K562 (cell line): ENCODE measurements around the gene MCM3. TPM values are rescaled to one million over a fixed set of nuclear protein-coding genes. Genes with fewer than 3 reads are reported as not detected.

Experiments used
- ATAC-seq: fragments of 200-7000 bp; cut with Tn5 transposase; 3 replicates; pipeline ENCODE4 v1.9.1; 2020; ENCODE audit warnings: moderate library complexity
- BruUV-seq: library from RNA; stranded (reverse); fragments of 400-500 nt; replicated peaks from 2 replicates; lab custom pipeline; 2021; lab: Mats Ljungman, UMichigan
- CTCF ChIA-PET: fragments of 300-600 bp; formaldehyde crosslinking; extraction: SDS; loops from one replicate; lab custom pipeline; 2021; ENCODE audit warnings: low intra/inter-chr PET ratio; lab: Yijun Ruan, JAX
- POLR2A ChIA-PET: fragments of 300-600, 350-650 bp; sonication (Branson Sonifier 250); formaldehyde crosslinking; extraction: SDS; loops from one replicate; lab custom pipeline; 2021; ENCODE audit warnings: antibody characterized with exemption, inconsistent platforms; lab: Yijun Ruan, JAX
- DNase-seq, 4 experiments: peaks; one replicate each; pipeline versions ENCODE4 v3.0.0 to v3.0.0-alpha.2; 2011 to 2018; ENCODE audit warnings: low spot score in 3 of 4, mixed read lengths in 3 of 4; ENCODE audit errors: extremely low read depth in 1 of 4
- FAIRE-seq: peaks from 2 replicates; lab custom pipeline; 2011; peaks lifted over from hg19 to GRCh38; lab: Jason Lieb, UNC
- H2AFZ ChIP-seq: 2 replicates; pipeline ENCODE4 v1.6.0; 2011; ENCODE audit warnings: low read depth, low read length, control low read depth, inconsistent platforms
- H3K27ac ChIP-seq: fragments of 200-600 bp; 3 replicates; pipeline ENCODE4 v1.8.0; 2011; ENCODE audit warnings: low read depth, mild to moderate bottlenecking, control low read depth, inconsistent platforms, low read length, moderate library complexity, mixed read lengths; ENCODE audit errors: extremely low read depth
- H3K27me3 ChIP-seq, 2 experiments: fragments of 300-600 bp in 1 of 2; 2 replicates in 1 of 2; 3 replicates in 1 of 2; pipeline versions ENCODE4 v1.6.0 to v1.8.0; 2011; ENCODE audit warnings: inconsistent platforms in 2 of 2, low read length in 2 of 2, mild to moderate bottlenecking in 1 of 2, mixed read lengths in 1 of 2, moderate library complexity in 1 of 2; ENCODE audit not compliant: control insufficient read depth in 2 of 2, insufficient read depth in 2 of 2
- H3K36me3 ChIP-seq: fragments of 300-600 bp; 3 replicates; pipeline ENCODE4 v1.8.0; 2011; ENCODE audit warnings: mild to moderate bottlenecking, low read length, inconsistent platforms; ENCODE audit not compliant: control insufficient read depth, insufficient read depth
- H3K4me1 ChIP-seq, 2 experiments: fragments of 200-600 bp in 1 of 2; replicated peaks in 1 of 2; 2 replicates in 1 of 2; 3 replicates in 1 of 2; pipeline versions ENCODE4 v1.5.1 to v1.8.0; 2011; ENCODE audit warnings: inconsistent platforms in 2 of 2, low read length in 2 of 2, mild to moderate bottlenecking in 1 of 2, mixed read lengths in 1 of 2, moderate library complexity in 1 of 2; ENCODE audit not compliant: control insufficient read depth in 2 of 2, insufficient read depth in 2 of 2
- H3K4me2 ChIP-seq: 2 replicates; pipeline ENCODE4 v1.6.1; 2011; ENCODE audit warnings: low read length, control low read depth, inconsistent platforms, mixed read lengths; ENCODE audit not compliant: insufficient read depth
- H3K4me3 ChIP-seq: fragments of 200-600 bp; sonication (generic), shearing (Covaris generic); 2 replicates; pipeline ENCODE4 v1.5.1; 2016; ENCODE audit warnings: control low read depth, inconsistent platforms
- H3K79me2 ChIP-seq: fragments of 200-600 bp; 3 replicates; pipeline ENCODE4 v1.8.0; 2011; ENCODE audit warnings: low read length, inconsistent platforms; ENCODE audit not compliant: control insufficient read depth, insufficient read depth
- H3K9ac ChIP-seq, 2 experiments: 2 replicates each; pipeline versions ENCODE4 v1.6.0 to v1.6.1; 2011; ENCODE audit warnings: low read depth in 2 of 2, low read length in 2 of 2, control low read depth in 1 of 2, inconsistent platforms in 1 of 2, mild to moderate bottlenecking in 1 of 2, mixed read lengths in 1 of 2; ENCODE audit not compliant: insufficient read depth in 1 of 2
- H3K9me1 ChIP-seq: one replicate; pipeline ENCODE4 v1.6.0; 2011; ENCODE audit warnings: inconsistent platforms, mild to moderate bottlenecking, low read length, moderate library complexity; ENCODE audit not compliant: control insufficient read depth, insufficient read depth
- H3K9me3 ChIP-seq: replicated peaks from 2 replicates; pipeline ENCODE4 v1.5.1; 2011; ENCODE audit warnings: low read depth, low read length, inconsistent platforms; ENCODE audit not compliant: control insufficient read depth, insufficient read depth
- H4K20me1 ChIP-seq: replicated peaks from 2 replicates; pipeline ENCODE4 v1.6.1; 2011; ENCODE audit warnings: low read length, inconsistent platforms, mixed read lengths; ENCODE audit not compliant: control insufficient read depth, insufficient read depth
- PHB ChIP-seq: fragments of 250-450 bp; sonication (Bioruptor Pico); IDR thresholded peaks from 2 replicates; pipeline ENCODE4 v1.5.0; 2021
- POLR2AphosphoS2 ChIP-seq: IDR thresholded peaks from 2 replicates; pipeline ENCODE4 v1.6.1; 2012; ENCODE audit warnings: low read length, improper control_type of control experiment
- POLR2AphosphoS5 ChIP-seq: IDR thresholded peaks from 2 replicates; pipeline ENCODE4 v1.6.1; 2011; ENCODE audit warnings: mild to moderate bottlenecking, low read depth, low read length, moderate library complexity; ENCODE audit not compliant: control insufficient read depth, insufficient read depth
- SMARCC2 ChIP-seq: fragments of 450-650 bp; IDR thresholded peaks from 2 replicates; pipeline ENCODE4 v1.6.1; 2017; ENCODE audit warnings: antibody characterized with exemption, moderate library complexity, mild to moderate bottlenecking, low read depth
- SUPT5H ChIP-seq: fragments of 450-650 bp; IDR thresholded peaks from 2 replicates; pipeline ENCODE4 v1.6.1; 2016
- TOE1 ChIP-seq, 2 experiments: fragments of 450-650 bp in 1 of 2; sonication (generic) in 1 of 2; formaldehyde crosslinking in 1 of 2; IDR thresholded peaks; 2 replicates each; pipeline versions ENCODE4 v1.7.1 to v1.8.0; 2016 to 2022; ENCODE audit warnings: borderline replicate concordance in 2 of 2, mild to moderate bottlenecking in 2 of 2, antibody characterized with exemption in 1 of 2, inconsistent platforms in 1 of 2, low read depth in 1 of 2, missing genetic modification reagents in 1 of 2, moderate library complexity in 1 of 2
- WGBS: fragments of 100-300 bp; shearing (Covaris generic); methylation state at CpG from one replicate; pipeline ENCODE4 v1.1.6; 2016; ENCODE audit warnings: low coverage, mixed read lengths; ENCODE audit not compliant: insufficient coverage; ENCODE audit errors: missing lambda C conversion rate; 5-methylcytosine and 5-hydroxymethylcytosine counted together
- in situ Hi-C: fragments of 300-500 bp; cut with MboI; formaldehyde crosslinking; loops from 4 replicates; pipeline ENCODE4 v1.15.0; 2018; ENCODE audit warnings: inconsistent platforms, mixed read lengths
- intact Hi-C: fragments of 100-400 bp; cut with micrococcal nuclease; formaldehyde crosslinking; loops from 2 replicates; pipeline ENCODE4 v1.14.2; 2022
- polyA plus RNA-seq, 8 experiments: library from polyadenylated mRNA; depleted of rRNA in 4 of 8; stranded (reverse) in 5 of 8; unstranded in 3 of 8; fragments of >200 nt; fragmentation: Nextera tagmentation in 2 of 8; fragmentation: Illumina TruSeq in 1 of 8; extraction: Ambion mirVana in 2 of 8; extraction: Trizol in 1 of 8; gene quantifications; 2 replicates each; pipeline versions ENCODE4 v1.2.1 to v1.2.3, GENCODE V29; 2011 to 2014; ENCODE audit warnings: inconsistent platforms in 1 of 8, missing spikeins in 1 of 8
- total RNA-seq, 7 experiments: library from RNA; depleted of rRNA in 6 of 7; stranded (reverse); fragments of >200 nt in 6 of 7; fragmentation: Illumina TruSeq in 2 of 7; extraction: Trizol in 2 of 7; gene quantifications; 2 replicates each; pipeline versions ENCODE4 v1.2.1 to v1.2.3, GENCODE V29; 2011 to 2021; ENCODE audit warnings: low replicate concordance in 1 of 7

MCM3 gene
- total and polyA plus RNA-seq, 9 of the 15 experiments (the other 6 are each of a cell fraction or from before 2014, with no cell fraction given) = 76.1 to 270 (median 250) TPM

GRCh38 chr6:52262620-52263344, 21.8 kb downstream of the MCM3 start:
- WGBS = 92% methylated on average over 9 of the region's 9 CpGs
- Histone ChIP-seq H3K27me3 (no peaks in the 10 kb centered on the region), H3K36me3 (peaks cover 64% of the 10 kb centered on the region), H3K9ac (no peak overlapping the region), H3K4me1 (no peaks in the 10 kb centered on the region), H4K20me1 (no peaks in the 10 kb centered on the region; the same call in 1 of the 2 replicates), H3K79me2 (no peaks in the 10 kb centered on the region), H3K4me3 (no peak overlapping the region), H3K4me2 (no peak overlapping the region), H2AFZ (no peak overlapping the region), H3K9me1 (no peaks in the 10 kb centered on the region), H3K9me3 (no peaks in the 10 kb centered on the region), H3K27ac (no peak overlapping the region)
- ATAC-seq (no peak), DNase-seq (no peak), FAIRE-seq (no peak)
- POLR2A ChIA-PET = interaction anchor here (1.1 to 2.2 kb wide), 2 partner anchors 20 to 22 kb away, joined by 6 read pairs; partner anchors contain the start of gene MCM3
- in situ Hi-C loops (loop anchor here (5.0 kb wide), 1 partner anchor 100 kb away; no protein-coding TSS in a partner anchor), intact Hi-C loops (no loop called here)
- 0 out of 2 replicates have a peak, but pooled peaks have one; percentile 21 for TF ChIP-seq SUPT5H
- TF ChIP-seq POLR2AphosphoS5 = peak; percentile 2
- TF ChIP-seq SMARCC2 = no peak
- TF ChIP-seq PHB (CRISPR knock-in tag) = no peak
- CTCF ChIA-PET = no interaction called here
- BruUV-seq = no TSS peak

GRCh38 chr6:52261229-52261628, 23.3 kb downstream of the MCM3 start:
- POLR2A ChIA-PET = interaction anchor here (0.7 to 1.9 kb wide), 8 partner anchors 9 to 183 kb away, joined by 3 to 7 read pairs (median 4); no protein-coding TSS in a partner anchor
- H3K9me1 ChIP-seq = no peaks in the 10 kb centered on the region
- in situ Hi-C loops (loop anchor here (5.0 kb wide), 1 partner anchor 99 kb away; no protein-coding TSS in a partner anchor), intact Hi-C loops (no loop called here)
- TF ChIP-seq TOE1 (IDR thresholded peaks at IDR 0.05; ENCODE audit: borderline replicate concordance) (no peak), TOE1 (CRISPR knock-in tag; IDR thresholded peaks at IDR 0.05; ENCODE audit: borderline replicate concordance, low read depth) (no peak), POLR2AphosphoS2 (0 out of 2 replicates have a peak, but pooled peaks have one; percentile 7)
- H3K79me2 ChIP-seq = no peaks in the 10 kb centered on the region
- H3K4me2 ChIP-seq = no peak overlapping the region
- no peaks in the 10 kb centered on the region for H3K9me3 ChIP-seq
- no peak overlapping the region for H2AFZ ChIP-seq
- no peaks in the 10 kb centered on the region for H3K27me3 ChIP-seq
- CTCF ChIA-PET = no interaction called here
- DNase-seq (no peak), FAIRE-seq (no peak), ATAC-seq (no peak)
- BruUV-seq = no TSS peak
- H3K9ac ChIP-seq = no peak overlapping the region
- H4K20me1 ChIP-seq = no peaks in the 10 kb centered on the region; the same call in 1 of the 2 replicates
- 64% methylated on average over 3 of the region's 6 CpGs for WGBS
- H3K36me3 ChIP-seq = peaks cover 50% of the 10 kb centered on the region
- no peaks in the 10 kb centered on the region for H3K4me1 ChIP-seq
- H3K27ac ChIP-seq = no peak overlapping the region
- H3K4me3 ChIP-seq = no peak overlapping the region
